K562 (cell line): Measurements from ENCODE around the gene ACOT13. TPM values are rescaled to one million over a fixed set of nuclear protein-coding genes. Genes with fewer than 3 reads are reported as not detected.

ENCODE experiments used
- ATAC-seq: fragments of 200-7000 bp; cut with Tn5 transposase; 3 replicates; pipeline ENCODE4 v1.9.1; 2020; ENCODE audit warnings: moderate library complexity
- BruUV-seq: library from RNA; stranded (reverse); fragments of 400-500 nt; replicated peaks from 2 replicates; lab custom pipeline; 2021; lab: Mats Ljungman, UMichigan
- CTCF ChIA-PET: fragments of 300-600 bp; formaldehyde crosslinking; extraction: SDS; loops from one replicate; lab custom pipeline; 2021; ENCODE audit warnings: low intra/inter-chr PET ratio; lab: Yijun Ruan, JAX
- POLR2A ChIA-PET: fragments of 300-600, 350-650 bp; sonication (Branson Sonifier 250); formaldehyde crosslinking; extraction: SDS; loops from one replicate; lab custom pipeline; 2021; ENCODE audit warnings: antibody characterized with exemption, inconsistent platforms; lab: Yijun Ruan, JAX
- DNase-seq, 4 experiments: peaks; one replicate each; pipeline versions ENCODE4 v3.0.0 to v3.0.0-alpha.2; 2011 to 2018; ENCODE audit warnings: low spot score in 3 of 4, mixed read lengths in 3 of 4; ENCODE audit errors: extremely low read depth in 1 of 4
- FAIRE-seq: peaks from 2 replicates; lab custom pipeline; 2011; peaks lifted over from hg19 to GRCh38; lab: Jason Lieb, UNC
- H2AFZ ChIP-seq: 2 replicates; pipeline ENCODE4 v1.6.0; 2011; ENCODE audit warnings: low read depth, low read length, control low read depth, inconsistent platforms
- H3K27ac ChIP-seq: fragments of 200-600 bp; 3 replicates; pipeline ENCODE4 v1.8.0; 2011; ENCODE audit warnings: low read depth, mild to moderate bottlenecking, control low read depth, inconsistent platforms, low read length, moderate library complexity, mixed read lengths; ENCODE audit errors: extremely low read depth
- H3K27me3 ChIP-seq, 2 experiments: fragments of 300-600 bp in 1 of 2; 2 replicates in 1 of 2; 3 replicates in 1 of 2; pipeline versions ENCODE4 v1.6.0 to v1.8.0; 2011; ENCODE audit warnings: inconsistent platforms in 2 of 2, low read length in 2 of 2, mild to moderate bottlenecking in 1 of 2, mixed read lengths in 1 of 2, moderate library complexity in 1 of 2; ENCODE audit not compliant: control insufficient read depth in 2 of 2, insufficient read depth in 2 of 2
- H3K36me3 ChIP-seq: fragments of 300-600 bp; 3 replicates; pipeline ENCODE4 v1.8.0; 2011; ENCODE audit warnings: mild to moderate bottlenecking, low read length, inconsistent platforms; ENCODE audit not compliant: control insufficient read depth, insufficient read depth
- H3K4me1 ChIP-seq, 2 experiments: fragments of 200-600 bp in 1 of 2; replicated peaks in 1 of 2; 2 replicates in 1 of 2; 3 replicates in 1 of 2; pipeline versions ENCODE4 v1.5.1 to v1.8.0; 2011; ENCODE audit warnings: inconsistent platforms in 2 of 2, low read length in 2 of 2, mild to moderate bottlenecking in 1 of 2, mixed read lengths in 1 of 2, moderate library complexity in 1 of 2; ENCODE audit not compliant: control insufficient read depth in 2 of 2, insufficient read depth in 2 of 2
- H3K4me2 ChIP-seq: 2 replicates; pipeline ENCODE4 v1.6.1; 2011; ENCODE audit warnings: low read length, control low read depth, inconsistent platforms, mixed read lengths; ENCODE audit not compliant: insufficient read depth
- H3K4me3 ChIP-seq: fragments of 200-600 bp; sonication (generic), shearing (Covaris generic); 2 replicates; pipeline ENCODE4 v1.5.1; 2016; ENCODE audit warnings: control low read depth, inconsistent platforms
- H3K79me2 ChIP-seq: fragments of 200-600 bp; 3 replicates; pipeline ENCODE4 v1.8.0; 2011; ENCODE audit warnings: low read length, inconsistent platforms; ENCODE audit not compliant: control insufficient read depth, insufficient read depth
- H3K9ac ChIP-seq, 2 experiments: 2 replicates each; pipeline versions ENCODE4 v1.6.0 to v1.6.1; 2011; ENCODE audit warnings: low read depth in 2 of 2, low read length in 2 of 2, control low read depth in 1 of 2, inconsistent platforms in 1 of 2, mild to moderate bottlenecking in 1 of 2, mixed read lengths in 1 of 2; ENCODE audit not compliant: insufficient read depth in 1 of 2
- H3K9me1 ChIP-seq: one replicate; pipeline ENCODE4 v1.6.0; 2011; ENCODE audit warnings: inconsistent platforms, mild to moderate bottlenecking, low read length, moderate library complexity; ENCODE audit not compliant: control insufficient read depth, insufficient read depth
- H3K9me3 ChIP-seq: replicated peaks from 2 replicates; pipeline ENCODE4 v1.5.1; 2011; ENCODE audit warnings: low read depth, low read length, inconsistent platforms; ENCODE audit not compliant: control insufficient read depth, insufficient read depth
- H4K20me1 ChIP-seq: replicated peaks from 2 replicates; pipeline ENCODE4 v1.6.1; 2011; ENCODE audit warnings: low read length, inconsistent platforms, mixed read lengths; ENCODE audit not compliant: control insufficient read depth, insufficient read depth
- ETV5 ChIP-seq: sonication (generic); formaldehyde crosslinking; IDR thresholded peaks from 2 replicates; pipeline ENCODE4 v1.4.0; 2020; ENCODE audit warnings: low read depth, mild to moderate bottlenecking, missing genetic modification reagents
- LEF1 ChIP-seq: fragments of 450-650 bp; IDR thresholded peaks from 2 replicates; pipeline ENCODE4 v1.6.1; 2016; ENCODE audit warnings: mild to moderate bottlenecking
- NFYB ChIP-seq: IDR thresholded peaks from 2 replicates; pipeline ENCODE4 v1.6.1; 2011; ENCODE audit warnings: mild to moderate bottlenecking, moderate library complexity; ENCODE audit not compliant: insufficient read length; ENCODE audit errors: extremely low read depth
- SAFB ChIP-seq: fragments of 200-400 bp; formaldehyde crosslinking; IDR thresholded peaks from 2 replicates; pipeline ENCODE4 v1.6.1; 2017; ENCODE audit warnings: low read depth, low read length, borderline replicate concordance
- SRSF1 ChIP-seq: fragments of 200-400 bp; formaldehyde crosslinking; IDR thresholded peaks from 2 replicates; pipeline ENCODE4 v1.6.1; 2017; ENCODE audit warnings: mild to moderate bottlenecking, low read depth, low read length, moderate library complexity
- ZC3H11A ChIP-seq: IDR thresholded peaks from 2 replicates; pipeline ENCODE4 v1.6.1; 2012; ENCODE audit warnings: low read depth, low read length, improper control_type of control experiment
- WGBS: fragments of 100-300 bp; shearing (Covaris generic); methylation state at CpG from one replicate; pipeline ENCODE4 v1.1.6; 2016; ENCODE audit warnings: low coverage, mixed read lengths; ENCODE audit not compliant: insufficient coverage; ENCODE audit errors: missing lambda C conversion rate; 5-methylcytosine and 5-hydroxymethylcytosine counted together
- in situ Hi-C: fragments of 300-500 bp; cut with MboI; formaldehyde crosslinking; loops from 4 replicates; pipeline ENCODE4 v1.15.0; 2018; ENCODE audit warnings: inconsistent platforms, mixed read lengths
- intact Hi-C: fragments of 100-400 bp; cut with micrococcal nuclease; formaldehyde crosslinking; loops from 2 replicates; pipeline ENCODE4 v1.14.2; 2022
- polyA plus RNA-seq, 8 experiments: library from polyadenylated mRNA; depleted of rRNA in 4 of 8; stranded (reverse) in 5 of 8; unstranded in 3 of 8; fragments of >200 nt; fragmentation: Nextera tagmentation in 2 of 8; fragmentation: Illumina TruSeq in 1 of 8; extraction: Ambion mirVana in 2 of 8; extraction: Trizol in 1 of 8; gene quantifications; 2 replicates each; pipeline versions ENCODE4 v1.2.1 to v1.2.3, GENCODE V29; 2011 to 2014; ENCODE audit warnings: inconsistent platforms in 1 of 8, missing spikeins in 1 of 8
- total RNA-seq, 7 experiments: library from RNA; depleted of rRNA in 6 of 7; stranded (reverse); fragments of >200 nt in 6 of 7; fragmentation: Illumina TruSeq in 2 of 7; extraction: Trizol in 2 of 7; gene quantifications; 2 replicates each; pipeline versions ENCODE4 v1.2.1 to v1.2.3, GENCODE V29; 2011 to 2021; ENCODE audit warnings: low replicate concordance in 1 of 7

The ACOT13 gene
- total and polyA plus RNA-seq, 9 of the 15 experiments (the other 6 are each of a cell fraction or from before 2014, with no cell fraction given) = 14.1 to 129 (median 65.7) TPM

- no peak for ATAC-seq
- Histone ChIP-seq H3K27me3 (no peaks in the 10 kb centered on the region), H3K4me3 (no peak overlapping the region), H4K20me1 (no peaks in the 10 kb centered on the region), H3K4me1 (peaks cover 0 to 19% of the 10 kb centered on the region in 2 experiments; a peak in 2 of 5 replicates), H2AFZ (no peak overlapping the region), H3K27ac (no peak overlapping the region), H3K9me3 (no peaks in the 10 kb centered on the region), H3K36me3 (peaks cover 62% of the 10 kb centered on the region), H3K9ac (no peak overlapping the region)
- FAIRE-seq = no peak
- no peak for DNase-seq
- in situ Hi-C loops (no loop called here), intact Hi-C loops (no loop called here)
- CTCF ChIA-PET = no interaction called here
- TF ChIP-seq SAFB (no peak), ZC3H11A (no peak), LEF1 (no peak), ETV5 (CRISPR knock-in tag) (no peak), SRSF1 (no peak), NFYB (no peak)
- TF ChIP-seq, all 486 proteins: peak for 0
- POLR2A ChIA-PET = interaction anchor here (1.0 to 1.8 kb wide), 2 partner anchors 11 to 53 kb away, joined by 3 to 10 read pairs; partner anchors contain the start of genes ACOT13 and TDP2
- no peaks in the 10 kb centered on the region for H3K9me1 ChIP-seq
- peaks cover 15% of the 10 kb centered on the region; the same call in 2 of the 3 replicates for H3K79me2 ChIP-seq
- 78% methylated on average over 1 of the region's 1 CpG for WGBS
- BruUV-seq = no TSS peak
- no peak overlapping the region for H3K4me2 ChIP-seq
Measured at GRCh38 chr6:24655215-24655614, 11.7 kb upstream of the ACOT13 start.
